Thyroid gland (tissue), 4 donors: ENCODE data around the gene FARSA.

ENCODE experiments used
- POLR2A ChIP-seq, 2 donors: fragments of 450-650 bp; IDR thresholded peaks; one replicate each; pipeline ENCODE4 v1.6.1; 2017; ENCODE audit warnings: antibody characterized with exemption in 2 of 2, mild to moderate bottlenecking in 2 of 2, moderate library complexity in 1 of 2
- TF ChIP-seq, protein P1 (sequence below), 6 experiments: fragments of 200-600 bp in 3 of 6; fragments of 450-650 bp in 3 of 6; sonication (generic) in 3 of 6; IDR thresholded peaks; one replicate each; pipeline ENCODE4 v1.5.1; 2016 to 2019; ENCODE audit warnings: antibody characterized with exemption in 6 of 6, mild to moderate bottlenecking in 2 of 6, inconsistent platforms in 1 of 6, moderate library complexity in 1 of 6

DNA sequence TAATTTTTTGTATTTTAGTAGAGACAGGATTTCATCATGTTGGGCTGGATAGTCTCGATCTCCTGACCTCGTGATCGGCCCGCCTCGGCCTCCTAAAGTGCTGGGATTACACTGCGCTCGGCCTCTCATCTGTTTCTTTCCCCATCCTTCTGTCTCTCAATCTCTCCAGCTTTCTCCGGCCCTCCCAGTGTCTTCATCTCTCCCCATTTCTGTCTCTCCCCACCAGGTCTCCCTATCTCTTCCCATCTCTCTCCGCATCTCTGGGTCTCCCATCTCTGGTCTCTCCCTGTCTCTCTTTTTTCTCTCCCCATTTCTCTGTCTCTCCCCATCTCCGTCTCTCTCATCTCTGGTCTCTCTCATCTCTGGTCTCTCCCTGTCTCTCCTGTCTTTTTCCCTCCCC is 49.6 kb upstream of the FARSA start:
- TF ChIP-seq, protein P1, sequence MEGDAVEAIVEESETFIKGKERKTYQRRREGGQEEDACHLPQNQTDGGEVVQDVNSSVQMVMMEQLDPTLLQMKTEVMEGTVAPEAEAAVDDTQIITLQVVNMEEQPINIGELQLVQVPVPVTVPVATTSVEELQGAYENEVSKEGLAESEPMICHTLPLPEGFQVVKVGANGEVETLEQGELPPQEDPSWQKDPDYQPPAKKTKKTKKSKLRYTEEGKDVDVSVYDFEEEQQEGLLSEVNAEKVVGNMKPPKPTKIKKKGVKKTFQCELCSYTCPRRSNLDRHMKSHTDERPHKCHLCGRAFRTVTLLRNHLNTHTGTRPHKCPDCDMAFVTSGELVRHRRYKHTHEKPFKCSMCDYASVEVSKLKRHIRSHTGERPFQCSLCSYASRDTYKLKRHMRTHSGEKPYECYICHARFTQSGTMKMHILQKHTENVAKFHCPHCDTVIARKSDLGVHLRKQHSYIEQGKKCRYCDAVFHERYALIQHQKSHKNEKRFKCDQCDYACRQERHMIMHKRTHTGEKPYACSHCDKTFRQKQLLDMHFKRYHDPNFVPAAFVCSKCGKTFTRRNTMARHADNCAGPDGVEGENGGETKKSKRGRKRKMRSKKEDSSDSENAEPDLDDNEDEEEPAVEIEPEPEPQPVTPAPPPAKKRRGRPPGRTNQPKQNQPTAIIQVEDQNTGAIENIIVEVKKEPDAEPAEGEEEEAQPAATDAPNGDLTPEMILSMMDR (IDR thresholded peaks at IDR 0.05), result no peak
- no peak for TF ChIP-seq POLR2A (IDR thresholded peaks at IDR 0.05)
